Thoracic aorta (tissue), 2 donors: ENCODE data around the gene SLC25A42. TPM values are rescaled to one million over a fixed set of nuclear protein-coding genes. Genes with fewer than 3 reads are reported as not detected.
"Not testable (repeated sequence)": the region's sequence is repeated elsewhere in the genome, so short reads cannot be mapped to it uniquely, and the experiment has no call there.

Experiments
- ATAC-seq: fragments of 150-250 bp; one replicate; pipeline ENCODE4 v1.8.0; 2017; ENCODE audit warnings: low read depth; ENCODE audit not compliant: insufficient number of reproducible peaks, low FRiP score
- DNase-seq: peaks from one replicate; pipeline ENCODE4 v3.0.0-alpha.2; 2020; ENCODE audit warnings: low spot score
- H3K27ac ChIP-seq, 2 donors: fragments of 200-600 bp; sonication (generic); 1 replicate in 1 of 2; 2 replicates in 1 of 2; pipeline ENCODE4 v1.5.1; 2016; ENCODE audit warnings: mild to moderate bottlenecking in 2 of 2, moderate library complexity in 2 of 2
- H3K27me3 ChIP-seq: fragments of 200-600 bp; sonication (generic); replicated peaks from 2 replicates; pipeline ENCODE4 v1.6.0; 2016; ENCODE audit warnings: mild to moderate bottlenecking; ENCODE audit not compliant: insufficient read depth
- H3K36me3 ChIP-seq: fragments of 200-600 bp; sonication (generic); one replicate; pipeline ENCODE4 v1.5.1; 2016
- H3K4me1 ChIP-seq, 2 donors: fragments of 200-600 bp; sonication (generic); 1 replicate in 1 of 2; 2 replicates in 1 of 2; pipeline versions ENCODE4 v1.5.1 to v1.6.0; 2016; ENCODE audit warnings: low read depth in 2 of 2, mild to moderate bottlenecking in 1 of 2; ENCODE audit not compliant: control insufficient read depth in 1 of 2
- H3K4me3 ChIP-seq: fragments of 200-600 bp; sonication (generic); 2 replicates; pipeline ENCODE4 v1.5.1; 2016; ENCODE audit warnings: mild to moderate bottlenecking
- H3K9me3 ChIP-seq: fragments of 200-600 bp; sonication (generic); 2 replicates; pipeline ENCODE4 v1.5.1; 2016
- total RNA-seq, 2 donors: library from RNA; depleted of rRNA; stranded (reverse); fragments of >200 nt; gene quantifications; one replicate each; pipeline versions ENCODE4 v1.1.0 to v1.2.3, GENCODE V29; 2016
- TF ChIP-seq, protein P1 (sequence below): fragments of 200-600 bp; sonication (generic); IDR thresholded peaks from one replicate; pipeline ENCODE4 v1.5.1; 2019; ENCODE audit warnings: antibody characterized with exemption

Gene SLC25A42
- total RNA-seq, 2 donors from 2014 or later: 8.3 to 14.4 TPM

DNA sequence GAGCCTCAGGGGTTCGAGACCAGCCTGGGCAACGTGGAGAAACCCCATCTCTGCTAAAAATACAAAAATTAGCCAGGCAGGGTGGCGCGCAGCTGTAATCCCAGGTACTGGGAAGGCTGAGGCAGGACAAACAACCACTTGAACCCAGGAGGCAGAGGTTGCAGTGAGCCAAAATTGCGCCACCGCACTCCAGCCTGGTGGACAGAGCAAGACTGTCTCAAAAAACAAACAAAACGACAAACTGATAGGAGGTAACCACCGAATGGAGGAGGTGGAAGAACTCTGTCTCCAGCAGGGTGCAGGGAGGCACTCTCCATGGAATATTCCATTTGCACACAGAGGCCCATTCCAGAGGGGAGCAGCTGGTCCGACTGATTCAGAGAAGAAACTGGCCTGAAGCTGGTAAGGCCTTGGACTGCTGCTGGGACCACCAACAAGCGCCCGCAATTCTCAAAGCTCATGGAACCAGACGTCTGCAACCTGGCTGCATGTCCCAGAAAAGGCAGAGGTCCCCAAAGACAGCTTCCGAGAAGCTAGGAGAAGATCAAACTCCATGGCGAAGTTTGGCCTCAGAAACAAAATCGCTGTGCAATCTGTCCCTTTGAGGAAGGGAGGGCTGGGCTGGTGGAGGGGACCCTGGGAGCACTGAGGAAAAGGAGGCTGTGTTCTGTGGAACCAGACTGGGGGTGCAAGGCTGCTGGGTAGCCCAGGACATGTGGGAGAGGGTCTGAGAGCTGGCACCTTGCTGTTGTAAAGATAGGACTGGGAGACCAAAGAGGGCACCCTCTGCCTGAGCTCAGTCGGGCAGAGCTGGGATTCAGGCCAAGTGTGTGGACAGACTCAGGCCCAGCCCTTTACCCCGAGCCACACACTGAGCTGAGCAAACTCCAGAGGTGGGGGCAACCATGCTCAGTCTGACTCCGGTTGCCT, 35.2 kb downstream of the SLC25A42 start:
- Histone ChIP-seq H3K4me1 (no peaks in the 10 kb centered on the region), H3K27me3 (no peaks in the 10 kb centered on the region), H3K36me3 (peaks cover 9% of the 10 kb centered on the region), H3K4me3 (no peak overlapping the region), H3K27ac (no peak overlapping the region), H3K9me3 (no peaks in the 10 kb centered on the region)
- DNase-seq (no peak), ATAC-seq (no peak)
- TF ChIP-seq, protein P1, sequence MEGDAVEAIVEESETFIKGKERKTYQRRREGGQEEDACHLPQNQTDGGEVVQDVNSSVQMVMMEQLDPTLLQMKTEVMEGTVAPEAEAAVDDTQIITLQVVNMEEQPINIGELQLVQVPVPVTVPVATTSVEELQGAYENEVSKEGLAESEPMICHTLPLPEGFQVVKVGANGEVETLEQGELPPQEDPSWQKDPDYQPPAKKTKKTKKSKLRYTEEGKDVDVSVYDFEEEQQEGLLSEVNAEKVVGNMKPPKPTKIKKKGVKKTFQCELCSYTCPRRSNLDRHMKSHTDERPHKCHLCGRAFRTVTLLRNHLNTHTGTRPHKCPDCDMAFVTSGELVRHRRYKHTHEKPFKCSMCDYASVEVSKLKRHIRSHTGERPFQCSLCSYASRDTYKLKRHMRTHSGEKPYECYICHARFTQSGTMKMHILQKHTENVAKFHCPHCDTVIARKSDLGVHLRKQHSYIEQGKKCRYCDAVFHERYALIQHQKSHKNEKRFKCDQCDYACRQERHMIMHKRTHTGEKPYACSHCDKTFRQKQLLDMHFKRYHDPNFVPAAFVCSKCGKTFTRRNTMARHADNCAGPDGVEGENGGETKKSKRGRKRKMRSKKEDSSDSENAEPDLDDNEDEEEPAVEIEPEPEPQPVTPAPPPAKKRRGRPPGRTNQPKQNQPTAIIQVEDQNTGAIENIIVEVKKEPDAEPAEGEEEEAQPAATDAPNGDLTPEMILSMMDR: no peak

DNA sequence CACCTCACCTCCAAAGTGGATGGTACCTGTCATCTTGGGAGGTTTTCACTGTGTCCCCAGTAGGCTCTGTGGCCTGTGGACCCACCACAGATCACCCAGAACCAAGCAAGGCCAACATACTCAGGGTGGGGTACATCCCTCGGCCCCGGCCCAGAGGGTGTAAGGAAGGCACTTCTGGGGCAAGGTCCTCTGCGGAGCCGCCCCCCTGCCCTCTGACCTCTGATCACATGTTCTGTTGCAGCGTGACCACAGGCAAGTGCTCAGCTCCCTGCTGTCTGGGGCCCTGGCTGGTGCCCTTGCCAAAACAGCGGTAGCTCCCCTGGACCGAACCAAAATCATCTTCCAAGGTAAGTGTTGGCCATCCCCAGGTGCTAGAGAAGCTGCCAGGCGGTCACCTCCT, 37.7 kb downstream of the SLC25A42 start:
- no peak overlapping the region for H3K4me3 ChIP-seq
- H3K27ac ChIP-seq: no peak overlapping the region
- no peaks in the 10 kb centered on the region for H3K9me3 ChIP-seq
- no peaks in the 10 kb centered on the region for H3K4me1 ChIP-seq
- H3K27me3 ChIP-seq: no peaks in the 10 kb centered on the region
- ATAC-seq: no peak
- TF ChIP-seq, protein P1: no peak
- DNase-seq: no peak
- peaks cover 9% of the 10 kb centered on the region for H3K36me3 ChIP-seq

DNA sequence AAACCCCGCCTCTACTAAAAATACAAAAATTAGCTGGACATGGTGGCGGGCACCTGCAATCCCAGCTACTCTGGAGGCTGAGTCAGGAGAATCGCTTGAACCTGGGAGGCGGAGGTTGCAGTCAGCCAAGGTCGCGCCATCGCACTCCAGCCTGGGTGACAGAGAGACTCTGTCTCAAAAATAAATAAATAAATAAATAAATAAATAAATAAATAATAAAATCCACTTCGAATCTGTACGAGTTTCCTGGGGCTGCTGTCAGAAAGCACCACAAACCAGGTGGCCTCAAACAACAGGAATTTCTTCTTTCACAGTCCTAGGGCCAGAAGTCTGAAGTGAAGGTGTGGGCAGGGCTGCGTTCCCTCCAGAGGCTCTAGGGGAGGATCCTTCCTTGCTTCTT, 38.8 kb downstream of the SLC25A42 start:
- H3K36me3 ChIP-seq, H3K27me3 ChIP-seq, DNase-seq, ATAC-seq, H3K4me1 ChIP-seq, H3K27ac ChIP-seq, H3K4me3 ChIP-seq, H3K9me3 ChIP-seq: not testable (repeated sequence)

DNA sequence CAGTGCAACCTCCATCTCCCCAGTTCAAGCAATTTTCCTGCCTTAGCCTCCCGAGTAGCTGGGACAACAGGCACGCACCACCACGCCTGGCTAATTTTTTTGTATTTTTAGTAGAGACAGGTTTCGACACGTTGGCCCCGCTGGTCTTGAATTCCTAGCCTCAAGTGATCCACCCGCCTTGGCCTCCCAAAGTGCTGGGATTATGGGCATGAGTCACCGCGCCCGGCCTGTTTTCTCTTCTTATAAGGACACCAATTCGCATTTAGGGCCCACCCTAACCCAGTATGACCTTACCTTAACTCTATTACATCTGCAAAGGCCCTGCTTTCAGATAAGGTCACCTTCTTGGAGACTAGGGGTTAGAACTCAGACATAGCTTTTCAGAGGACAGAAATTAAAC, 39.4 kb downstream of the SLC25A42 start:
- Histone ChIP-seq H3K27me3 (no peaks in the 10 kb centered on the region), H3K4me3 (no peak overlapping the region), H3K4me1 (no peaks in the 10 kb centered on the region), H3K9me3 (no peaks in the 10 kb centered on the region), H3K36me3 (peaks cover 7% of the 10 kb centered on the region), H3K27ac (no peak overlapping the region)
- TF ChIP-seq, protein P1: no peak
- no peak for ATAC-seq
- DNase-seq: no peak

- Histone ChIP-seq H3K4me1 (peaks cover 0 to 15% of the 10 kb centered on the region in 2 donors), H3K9me3 (no peaks in the 10 kb centered on the region), H3K36me3 (no peaks in the 10 kb centered on the region), H3K27me3 (no peaks in the 10 kb centered on the region), H3K27ac (no peak overlapping the region), H3K4me3 (peak overlapping the region; percentile 25)
- DNase-seq: no peak
- ATAC-seq: no peak
- TF ChIP-seq, protein P1: no peak
Measured at GRCh38 chr19:19105365-19106055, 41.7 kb downstream of the SLC25A42 start.
